ENCODE data around the gene ADAM15.
A peak's percentile ranks its signal among the peaks of the same experiment; 100 is the strongest.

ADAM15 gene

GRCh38 chr1:155070721-155071569, 19.8 kb downstream of the ADAM15 start:
- H3K27me3 ChIP-seq (ENCODE audit: insufficient read depth, low read length) = peaks cover 44% of the 10 kb centered on the region
- peak overlapping the region; percentile 77 for H3K4me3 ChIP-seq (ENCODE audit: low read length)
- peaks cover 31% of the 10 kb centered on the region for H3K36me3 ChIP-seq (ENCODE audit: insufficient read depth, low read depth, low read length)
- peak overlapping the region; percentile 66; the same call in 1 of the 2 replicates for H3K9ac ChIP-seq (ENCODE audit: low read depth, low read length)
- no peak overlapping the region for H3K27ac ChIP-seq (ENCODE audit: low read length)
- H3K4me1 ChIP-seq (ENCODE audit: insufficient read depth, low read length) = peaks cover 18% of the 10 kb centered on the region
- H3K9me3 ChIP-seq (ENCODE audit: insufficient read depth, low read depth, low read length) = no peaks in the 10 kb centered on the region

- H3K9ac ChIP-seq (ENCODE audit: low read depth, low read length) = peak overlapping the region; percentile 66; the same call in 1 of the 2 replicates
- H3K4me3 ChIP-seq (ENCODE audit: low read length) = peak overlapping the region; percentile 77; the same call in 1 of the 2 replicates
- no peak overlapping the region for H3K27ac ChIP-seq (ENCODE audit: low read length)
Measured at GRCh38 chr1:155071701-155072100, 20.6 kb downstream of the ADAM15 start.

GRCh38 chr1:155072531-155073289, 21.6 kb downstream of the ADAM15 start:
- H3K4me3 ChIP-seq (ENCODE audit: low read length) = no peak overlapping the region
- peaks cover 18% of the 10 kb centered on the region for H3K4me1 ChIP-seq (ENCODE audit: insufficient read depth, low read length)
- H3K27ac ChIP-seq (ENCODE audit: low read length) = no peak overlapping the region
- no peak overlapping the region for H3K9ac ChIP-seq (ENCODE audit: low read depth, low read length)
- peaks cover 16% of the 10 kb centered on the region for H3K36me3 ChIP-seq (ENCODE audit: insufficient read depth, low read depth, low read length)
- peaks cover 55% of the 10 kb centered on the region for H3K27me3 ChIP-seq (ENCODE audit: insufficient read depth, low read length)
- no peaks in the 10 kb centered on the region for H3K9me3 ChIP-seq (ENCODE audit: insufficient read depth, low read depth, low read length)

More at GRCh38 chr1:155071701-155072100, 20.6 kb downstream of the ADAM15 start:
- H3K4me1 ChIP-seq (ENCODE audit: insufficient read depth, low read length) = peaks cover 18% of the 10 kb centered on the region
- peaks cover 45% of the 10 kb centered on the region for H3K27me3 ChIP-seq (ENCODE audit: insufficient read depth, low read length)
- H3K9me3 ChIP-seq (ENCODE audit: insufficient read depth, low read depth, low read length) = no peaks in the 10 kb centered on the region
- H3K36me3 ChIP-seq (ENCODE audit: insufficient read depth, low read depth, low read length) = peaks cover 23% of the 10 kb centered on the region

DNA sequence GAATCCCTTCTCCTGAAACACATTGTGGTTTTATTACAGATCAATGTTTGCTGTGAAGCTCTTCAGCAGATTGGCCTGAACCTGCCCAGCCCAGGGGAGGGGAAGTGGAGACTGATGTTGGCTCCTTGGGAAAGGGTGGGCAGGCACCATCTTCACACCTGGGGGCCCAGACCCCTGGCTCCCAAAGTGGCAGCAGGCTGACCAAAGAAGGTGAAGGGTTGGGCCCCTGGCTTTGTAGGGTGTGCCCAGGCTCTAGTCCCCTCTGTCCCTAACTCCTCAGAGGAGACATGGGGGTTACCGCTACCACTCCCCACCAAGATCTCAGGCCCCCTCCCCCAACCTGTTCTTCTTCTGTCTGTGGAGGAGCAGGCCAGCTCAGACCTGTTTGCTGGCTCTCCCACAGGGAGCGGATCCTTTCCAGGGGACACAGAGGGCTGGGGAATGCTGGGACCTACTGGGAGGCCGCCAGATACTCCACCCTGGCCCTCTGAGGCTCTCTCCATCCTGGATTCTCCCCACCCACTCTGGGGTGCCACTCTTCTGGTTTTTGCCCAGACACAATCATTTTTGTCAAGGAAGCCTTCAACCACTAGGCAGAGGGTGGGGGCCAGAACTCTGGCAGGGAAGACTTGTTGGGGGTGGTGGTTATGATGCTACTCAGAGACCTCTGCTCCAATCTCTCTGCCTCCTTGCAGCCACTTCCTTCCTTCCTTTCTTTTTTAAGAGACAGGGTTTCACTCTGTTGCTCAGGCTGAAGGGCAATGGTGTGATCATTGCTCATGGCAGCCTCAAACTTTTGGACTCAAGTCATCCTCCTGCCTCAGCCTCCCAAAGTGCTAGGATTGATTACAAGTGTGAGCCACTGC, 22.5 kb downstream of the ADAM15 start:
- Histone ChIP-seq H3K27me3 (ENCODE audit: insufficient read depth, low read length) (peaks cover 64% of the 10 kb centered on the region), H3K27ac (ENCODE audit: low read length) (no peak overlapping the region), H3K4me1 (ENCODE audit: insufficient read depth, low read length) (peaks cover 21% of the 10 kb centered on the region), H3K4me3 (ENCODE audit: low read length) (no peak overlapping the region), H3K36me3 (ENCODE audit: insufficient read depth, low read depth, low read length) (peaks cover 9% of the 10 kb centered on the region), H3K9ac (ENCODE audit: low read depth, low read length) (no peak overlapping the region), H3K9me3 (ENCODE audit: insufficient read depth, low read depth, low read length) (no peaks in the 10 kb centered on the region)

DNA sequence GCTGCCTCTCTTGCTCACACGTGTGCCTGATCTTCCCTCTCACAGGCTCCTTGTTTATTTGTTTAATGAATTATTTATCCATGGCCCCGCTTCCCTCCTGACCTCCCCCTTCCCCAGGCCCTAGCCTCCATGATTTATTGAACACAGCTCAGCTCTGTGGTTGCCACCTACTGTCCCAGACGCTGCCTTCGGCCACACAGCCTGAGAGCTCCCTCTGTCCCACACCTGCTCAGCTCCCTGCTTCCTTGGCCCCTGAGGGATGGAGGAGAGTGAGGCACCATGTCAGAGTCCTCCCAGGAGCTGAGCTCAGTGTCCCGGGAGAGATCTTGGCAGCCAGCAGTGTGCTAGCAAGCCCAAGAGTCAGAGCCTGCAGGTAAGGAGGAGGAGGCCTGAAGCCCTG, 24.4 kb downstream of the ADAM15 start:
- Histone ChIP-seq H3K4me3 (ENCODE audit: low read length) (no peak overlapping the region), H3K9ac (ENCODE audit: low read depth, low read length) (no peak overlapping the region), H3K4me1 (ENCODE audit: insufficient read depth, low read length) (peaks cover 21% of the 10 kb centered on the region), H3K27ac (ENCODE audit: low read length) (no peak overlapping the region), H3K9me3 (ENCODE audit: insufficient read depth, low read depth, low read length) (no peaks in the 10 kb centered on the region), H3K27me3 (ENCODE audit: insufficient read depth, low read length) (peaks cover 80% of the 10 kb centered on the region), H3K36me3 (ENCODE audit: insufficient read depth, low read depth, low read length) (no peaks in the 10 kb centered on the region)

DNA sequence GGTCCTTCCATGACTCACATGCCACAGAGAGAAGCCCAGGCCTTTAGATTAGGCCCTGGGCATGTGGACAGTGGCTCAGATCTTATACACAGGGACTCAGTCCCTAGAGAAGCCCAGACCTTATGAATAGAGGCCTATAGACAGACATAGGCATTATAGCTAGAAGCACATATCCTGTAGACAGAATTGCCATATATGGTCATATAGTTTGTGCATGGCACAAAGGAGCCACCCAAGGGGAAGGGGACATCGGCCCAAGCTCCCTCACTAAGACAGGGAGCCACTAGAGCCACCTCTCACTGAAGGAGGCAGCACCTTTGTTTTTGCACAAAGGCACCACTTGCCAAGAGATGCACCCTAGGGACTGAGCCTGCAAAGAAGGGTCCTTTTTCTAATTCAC, 25.3 kb downstream of the ADAM15 start:
- Histone ChIP-seq H3K27ac (ENCODE audit: low read length) (no peak overlapping the region), H3K9me3 (ENCODE audit: insufficient read depth, low read depth, low read length) (no peaks in the 10 kb centered on the region), H3K36me3 (ENCODE audit: insufficient read depth, low read depth, low read length) (no peaks in the 10 kb centered on the region), H3K9ac (ENCODE audit: low read depth, low read length) (no peak overlapping the region), H3K27me3 (ENCODE audit: insufficient read depth, low read length) (peaks cover 82% of the 10 kb centered on the region), H3K4me1 (ENCODE audit: insufficient read depth, low read length) (peaks cover 23% of the 10 kb centered on the region), H3K4me3 (ENCODE audit: low read length) (no peak overlapping the region)

GRCh38 chr1:155077346-155077745, 26.2 kb downstream of the ADAM15 start:
- Histone ChIP-seq H3K9ac (ENCODE audit: low read depth, low read length) (no peak overlapping the region), H3K27me3 (ENCODE audit: insufficient read depth, low read length) (peaks cover 82% of the 10 kb centered on the region), H3K4me1 (ENCODE audit: insufficient read depth, low read length) (peaks cover 20% of the 10 kb centered on the region), H3K9me3 (ENCODE audit: insufficient read depth, low read depth, low read length) (no peaks in the 10 kb centered on the region), H3K4me3 (ENCODE audit: low read length) (no peak overlapping the region), H3K27ac (ENCODE audit: low read length) (no peak overlapping the region), H3K36me3 (ENCODE audit: insufficient read depth, low read depth, low read length) (no peaks in the 10 kb centered on the region)

- Histone ChIP-seq H3K27me3 (ENCODE audit: insufficient read depth, low read length) (peaks cover 82% of the 10 kb centered on the region), H3K9me3 (ENCODE audit: insufficient read depth, low read depth, low read length) (no peaks in the 10 kb centered on the region), H3K27ac (ENCODE audit: low read length) (no peak overlapping the region), H3K4me1 (ENCODE audit: insufficient read depth, low read length) (peaks cover 14% of the 10 kb centered on the region), H3K9ac (ENCODE audit: low read depth, low read length) (0 out of 2 replicates have a peak overlapping the region, but pooled peaks have one; percentile 37), H3K4me3 (ENCODE audit: low read length) (peak overlapping the region; percentile 67; the same call in 1 of the 2 replicates), H3K36me3 (ENCODE audit: insufficient read depth, low read depth, low read length) (no peaks in the 10 kb centered on the region)
Measured at GRCh38 chr1:155077758-155078445, 26.8 kb downstream of the ADAM15 start.

- Histone ChIP-seq H3K4me3 (ENCODE audit: low read length) (peak within 1 kb of the TSS; percentile 67), H3K27me3 (ENCODE audit: insufficient read depth, low read length) (peaks cover 82% of the 10 kb centered on the region), H3K27ac (ENCODE audit: low read length) (no peak within 1 kb of the TSS), H3K9me3 (ENCODE audit: insufficient read depth, low read depth, low read length) (no peaks in the 10 kb centered on the region), H3K36me3 (ENCODE audit: insufficient read depth, low read depth, low read length) (no peaks in the 10 kb centered on the region), H3K9ac (ENCODE audit: low read depth, low read length) (peak within 1 kb of the TSS; percentile 37; the same call in 1 of the 2 replicates), H3K4me1 (ENCODE audit: insufficient read depth, low read length) (peaks cover 12% of the 10 kb centered on the region)
Measured at GRCh38 chr1:155078469-155079209, 27.5 kb downstream of the ADAM15 start, which contains the start of gene EFNA3. TSS of gene EFNA3 (plus strand) at chr1:155078837. CDS start at chr1:155078942, 105 bp downstream.

DNA sequence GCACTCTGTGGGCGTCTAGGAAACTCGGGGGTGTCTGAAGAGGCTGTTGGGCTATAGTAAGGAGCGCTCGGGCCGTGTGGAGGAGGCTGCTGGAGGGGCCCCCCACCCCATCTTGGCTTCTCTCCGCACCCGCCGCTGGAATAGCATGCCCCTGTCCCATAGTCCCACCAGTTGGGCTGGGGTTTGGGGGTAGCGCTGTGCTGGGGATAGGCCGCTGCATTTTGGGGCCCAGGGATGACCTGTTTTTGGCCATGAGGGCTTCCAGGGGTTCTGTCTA, 28.0 kb downstream of the ADAM15 start:
- Histone ChIP-seq H3K4me1 (ENCODE audit: insufficient read depth, low read length) (peaks cover 12% of the 10 kb centered on the region), H3K36me3 (ENCODE audit: insufficient read depth, low read depth, low read length) (no peaks in the 10 kb centered on the region), H3K27me3 (ENCODE audit: insufficient read depth, low read length) (peaks cover 87% of the 10 kb centered on the region), H3K9me3 (ENCODE audit: insufficient read depth, low read depth, low read length) (no peaks in the 10 kb centered on the region), H3K4me3 (ENCODE audit: low read length) (peak overlapping the region; percentile 67), H3K27ac (ENCODE audit: low read length) (no peak overlapping the region), H3K9ac (ENCODE audit: low read depth, low read length) (peak overlapping the region; percentile 27; the same call in 1 of the 2 replicates)
